Neural cell (in vitro differentiated cells): ENCODE measurements around the gene DPM3.

Experiments used
- EP300 ChIP-seq: fragments of 450-650 bp; conservative IDR thresholded peaks from 2 replicates; pipeline ENCODE4 v1.6.1; 2014; ENCODE audit warnings: antibody characterized with exemption, mild to moderate bottlenecking, moderate library complexity; ENCODE audit not compliant: poor library complexity, severe bottlenecking
- POLR2AphosphoS5 ChIP-seq: IDR thresholded peaks from 2 replicates; pipeline ENCODE4 v1.6.1; 2012
- SMC3 ChIP-seq: fragments of 450-650 bp; conservative IDR thresholded peaks from 2 replicates; pipeline ENCODE4 v1.6.1; 2014; ENCODE audit warnings: antibody characterized with exemption, mild to moderate bottlenecking, moderate library complexity; ENCODE audit not compliant: poor library complexity
- TAF1 ChIP-seq: IDR thresholded peaks from 2 replicates; pipeline ENCODE4 v1.6.1; 2012; ENCODE audit warnings: low read depth
- TF ChIP-seq, protein P1 (sequence below): fragments of 450-650 bp; IDR thresholded peaks from 2 replicates; pipeline ENCODE4 v1.5.1; 2014; ENCODE audit warnings: antibody characterized with exemption, mild to moderate bottlenecking, moderate library complexity; ENCODE audit not compliant: poor library complexity, severe bottlenecking
- TF ChIP-seq, protein P2 (sequence below): IDR thresholded peaks from 2 replicates; pipeline ENCODE4 v1.6.1; 2012; ENCODE audit warnings: borderline replicate concordance

DNA sequence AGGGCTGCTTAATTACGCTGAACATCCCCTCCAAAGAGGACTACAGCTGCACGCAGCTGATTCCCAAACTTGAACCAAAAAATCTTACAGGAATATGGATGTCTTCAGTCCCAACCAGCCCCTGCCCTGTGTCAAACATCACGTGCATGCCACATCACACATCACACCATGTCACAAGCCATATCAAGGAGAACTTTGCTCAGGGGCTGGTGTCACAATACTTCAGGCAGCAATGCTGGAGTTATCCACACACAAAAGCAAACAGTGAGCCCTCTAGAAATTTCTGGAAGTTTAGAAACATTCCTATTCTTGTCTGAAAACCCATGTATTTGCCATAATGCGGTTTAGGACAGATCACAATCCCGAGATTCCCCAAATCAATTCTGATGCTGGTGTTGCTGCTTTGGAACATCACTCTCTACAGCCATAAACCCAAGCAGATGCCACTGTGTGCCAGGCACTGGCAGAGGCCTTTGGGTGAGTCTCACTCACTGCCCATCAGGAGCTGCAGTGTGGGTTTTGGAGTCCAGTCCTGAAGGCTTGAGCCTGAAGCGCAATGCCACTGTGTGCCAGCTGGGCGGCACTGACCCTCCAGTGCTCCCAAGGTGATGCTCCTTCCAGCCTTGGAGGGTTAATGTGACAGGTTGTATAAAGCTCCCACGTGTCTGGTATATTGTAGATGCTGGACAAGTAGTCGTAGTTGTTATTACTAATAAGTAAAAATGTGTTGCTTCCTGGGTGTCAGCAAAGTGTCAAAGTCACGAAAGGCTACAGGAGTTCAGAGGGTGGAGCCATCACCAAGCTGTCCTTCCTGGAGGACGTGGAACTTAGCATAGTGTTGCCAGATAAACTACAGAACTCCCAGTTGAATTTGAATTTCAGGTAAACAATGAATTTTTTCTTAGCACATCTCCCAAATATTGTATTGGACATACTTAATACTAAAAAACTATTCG is 32.7 kb downstream of the DPM3 start:
- TF ChIP-seq, protein P1, sequence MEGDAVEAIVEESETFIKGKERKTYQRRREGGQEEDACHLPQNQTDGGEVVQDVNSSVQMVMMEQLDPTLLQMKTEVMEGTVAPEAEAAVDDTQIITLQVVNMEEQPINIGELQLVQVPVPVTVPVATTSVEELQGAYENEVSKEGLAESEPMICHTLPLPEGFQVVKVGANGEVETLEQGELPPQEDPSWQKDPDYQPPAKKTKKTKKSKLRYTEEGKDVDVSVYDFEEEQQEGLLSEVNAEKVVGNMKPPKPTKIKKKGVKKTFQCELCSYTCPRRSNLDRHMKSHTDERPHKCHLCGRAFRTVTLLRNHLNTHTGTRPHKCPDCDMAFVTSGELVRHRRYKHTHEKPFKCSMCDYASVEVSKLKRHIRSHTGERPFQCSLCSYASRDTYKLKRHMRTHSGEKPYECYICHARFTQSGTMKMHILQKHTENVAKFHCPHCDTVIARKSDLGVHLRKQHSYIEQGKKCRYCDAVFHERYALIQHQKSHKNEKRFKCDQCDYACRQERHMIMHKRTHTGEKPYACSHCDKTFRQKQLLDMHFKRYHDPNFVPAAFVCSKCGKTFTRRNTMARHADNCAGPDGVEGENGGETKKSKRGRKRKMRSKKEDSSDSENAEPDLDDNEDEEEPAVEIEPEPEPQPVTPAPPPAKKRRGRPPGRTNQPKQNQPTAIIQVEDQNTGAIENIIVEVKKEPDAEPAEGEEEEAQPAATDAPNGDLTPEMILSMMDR = no peak
- TF ChIP-seq POLR2AphosphoS5 (no peak), SMC3 (no peak), EP300 (no peak), TAF1 (no peak)
- TF ChIP-seq, protein P2, sequence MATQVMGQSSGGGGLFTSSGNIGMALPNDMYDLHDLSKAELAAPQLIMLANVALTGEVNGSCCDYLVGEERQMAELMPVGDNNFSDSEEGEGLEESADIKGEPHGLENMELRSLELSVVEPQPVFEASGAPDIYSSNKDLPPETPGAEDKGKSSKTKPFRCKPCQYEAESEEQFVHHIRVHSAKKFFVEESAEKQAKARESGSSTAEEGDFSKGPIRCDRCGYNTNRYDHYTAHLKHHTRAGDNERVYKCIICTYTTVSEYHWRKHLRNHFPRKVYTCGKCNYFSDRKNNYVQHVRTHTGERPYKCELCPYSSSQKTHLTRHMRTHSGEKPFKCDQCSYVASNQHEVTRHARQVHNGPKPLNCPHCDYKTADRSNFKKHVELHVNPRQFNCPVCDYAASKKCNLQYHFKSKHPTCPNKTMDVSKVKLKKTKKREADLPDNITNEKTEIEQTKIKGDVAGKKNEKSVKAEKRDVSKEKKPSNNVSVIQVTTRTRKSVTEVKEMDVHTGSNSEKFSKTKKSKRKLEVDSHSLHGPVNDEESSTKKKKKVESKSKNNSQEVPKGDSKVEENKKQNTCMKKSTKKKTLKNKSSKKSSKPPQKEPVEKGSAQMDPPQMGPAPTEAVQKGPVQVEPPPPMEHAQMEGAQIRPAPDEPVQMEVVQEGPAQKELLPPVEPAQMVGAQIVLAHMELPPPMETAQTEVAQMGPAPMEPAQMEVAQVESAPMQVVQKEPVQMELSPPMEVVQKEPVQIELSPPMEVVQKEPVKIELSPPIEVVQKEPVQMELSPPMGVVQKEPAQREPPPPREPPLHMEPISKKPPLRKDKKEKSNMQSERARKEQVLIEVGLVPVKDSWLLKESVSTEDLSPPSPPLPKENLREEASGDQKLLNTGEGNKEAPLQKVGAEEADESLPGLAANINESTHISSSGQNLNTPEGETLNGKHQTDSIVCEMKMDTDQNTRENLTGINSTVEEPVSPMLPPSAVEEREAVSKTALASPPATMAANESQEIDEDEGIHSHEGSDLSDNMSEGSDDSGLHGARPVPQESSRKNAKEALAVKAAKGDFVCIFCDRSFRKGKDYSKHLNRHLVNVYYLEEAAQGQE = no peak
